Testis (tissue), 2 donors: ENCODE data around the gene HOXA5.

Experiments
- CTCF ChIP-seq, 3 experiments: fragments of 450-650 bp in 2 of 3; fragments of 200-600 bp in 1 of 3; sonication (generic) in 1 of 3; IDR thresholded peaks; one replicate each; pipeline ENCODE4 v1.5.1; 2016 to 2019; ENCODE audit warnings: antibody characterized with exemption in 3 of 3, mild to moderate bottlenecking in 2 of 3, moderate library complexity in 1 of 3
- POLR2A ChIP-seq: fragments of 450-650 bp; IDR thresholded peaks from one replicate; pipeline ENCODE4 v1.6.1; 2017; ENCODE audit warnings: antibody characterized with exemption, mild to moderate bottlenecking, moderate library complexity

- TF ChIP-seq CTCF (IDR thresholded peaks at IDR 0.05), result no peak
- no peak for TF ChIP-seq POLR2A
Measured at GRCh38 chr7:27131390-27131819, 12.1 kb downstream of the HOXA5 start.
